ENCODE results near the gene DTX4.

- no peak for TF ChIP-seq SP1 (IDR thresholded peaks at IDR 0.05)
- TF ChIP-seq FOXK2 (IDR thresholded peaks at IDR 0.05), result no peak
- TF ChIP-seq BHLHE40 (IDR thresholded peaks at IDR 0.05; ENCODE audit: borderline replicate concordance), result no peak
- TF ChIP-seq ARNT (IDR thresholded peaks at IDR 0.05), result no peak
- no peak for TF ChIP-seq SUZ12 (IDR thresholded peaks at IDR 0.05)
- no peak for TF ChIP-seq PKNOX1 (IDR thresholded peaks at IDR 0.05)
- TF ChIP-seq FOXM1 (IDR thresholded peaks at IDR 0.05; ENCODE audit: borderline replicate concordance), result no peak
- TF ChIP-seq NFRKB (IDR thresholded peaks at IDR 0.05), result no peak
- TF ChIP-seq LEF1 (IDR thresholded peaks at IDR 0.05; ENCODE audit: borderline replicate concordance), result no peak
- no peak for TF ChIP-seq CTBP1 (IDR thresholded peaks at IDR 0.05; ENCODE audit: borderline replicate concordance)
- TF ChIP-seq FOXA1 (IDR thresholded peaks at IDR 0.05), result no peak
Observed at GRCh38 chr11:59173080-59173963, 1.4 kb downstream of the DTX4 start.
